GM12878 (cell line): Measurements from ENCODE around the gene STK17A.

Source experiments
- CTCF ChIP-seq, 3 experiments: IDR thresholded peaks in 2 of 3; conservative IDR thresholded peaks in 1 of 3; 2 replicates each; pipeline ENCODE4 v1.5.1; 2011; ENCODE audit warnings: low read depth in 3 of 3, low read length in 3 of 3, mild to moderate bottlenecking in 3 of 3, control low read depth in 2 of 3, moderate library complexity in 2 of 3, inconsistent platforms in 1 of 3, mixed read lengths in 1 of 3; ENCODE audit not compliant: control insufficient read depth in 2 of 3, insufficient read depth in 1 of 3; ENCODE audit errors: extremely low read depth in 1 of 3
- EGR1 ChIP-seq, 2 experiments: IDR thresholded peaks; 1 replicate in 1 of 2; 2 replicates in 1 of 2; pipeline ENCODE4 v1.6.1; 2011 to 2012; ENCODE audit warnings: low read depth in 2 of 2, low read length in 2 of 2, borderline replicate concordance in 1 of 2, mild to moderate bottlenecking in 1 of 2, moderate library complexity in 1 of 2
- ELK1 ChIP-seq: IDR thresholded peaks from 2 replicates; pipeline ENCODE4 v1.6.1; 2012; ENCODE audit warnings: low read depth, low read length, improper control_type of control experiment
- ESRRA ChIP-seq: IDR thresholded peaks from 2 replicates; pipeline ENCODE4 v1.6.1; 2012; ENCODE audit warnings: mild to moderate bottlenecking, low read length, improper control_type of control experiment
- MAX ChIP-seq: IDR thresholded peaks from 2 replicates; pipeline ENCODE4 v1.6.1; 2012; ENCODE audit warnings: low read depth, low read length, improper control_type of control experiment
- MXI1 ChIP-seq: fragments of 150-350 bp; IDR thresholded peaks from 2 replicates; pipeline ENCODE4 v1.6.1; 2011; ENCODE audit warnings: low read depth, mild to moderate bottlenecking, inconsistent platforms, low read length, improper control_type of control experiment
- POLR2AphosphoS5 ChIP-seq: IDR thresholded peaks from 2 replicates; pipeline ENCODE4 v1.6.1; 2011; ENCODE audit warnings: mild to moderate bottlenecking, low read length, inconsistent platforms
- SRF ChIP-seq, 2 experiments: IDR thresholded peaks; 2 replicates each; pipeline ENCODE4 v1.6.1; 2011; ENCODE audit warnings: low read depth in 2 of 2, low read length in 2 of 2, mild to moderate bottlenecking in 1 of 2, moderate library complexity in 1 of 2
- TCF7 ChIP-seq: IDR thresholded peaks from 2 replicates; pipeline ENCODE4 v1.6.1; 2014; ENCODE audit warnings: antibody characterized with exemption, borderline replicate concordance

GRCh38 chr7:43625980-43626379 lies 43.1 kb downstream of the STK17A start:
- TF ChIP-seq CTCF (IDR thresholded peaks at IDR 0.05 in 2 of 3, conservative IDR thresholded peaks at IDR 0.05 in 1 of 3; ENCODE audit: control insufficient read depth in 2 of 3, extremely low read depth in 1 of 3, insufficient read depth in 1 of 3, low read depth in 3 of 3, low read length in 3 of 3) (no peak), SRF (IDR thresholded peaks at IDR 0.05; ENCODE audit: low read depth in 2 of 2, low read length in 2 of 2) (no peak), EGR1 (IDR thresholded peaks at IDR 0.05; ENCODE audit: borderline replicate concordance in 1 of 2, low read depth in 2 of 2, low read length in 2 of 2) (no peak), TCF7 (no peak), ELK1 (no peak), ESRRA (no peak), MXI1 (no peak), POLR2AphosphoS5 (0 out of 2 replicates have a peak, but pooled peaks have one; percentile 23), MAX (no peak)
